Activated CD8-positive, alpha-beta memory T cell treated with anti-CD3 and anti-CD28 coated beads, Interleukin-2, amount 50 U/mL, for 48 hours (primary cell): Measurements from ENCODE around the gene NIPAL1.
A peak's percentile ranks its signal among the peaks of the same experiment; 100 is the strongest.
"Not testable (repeated sequence)": the region's sequence is repeated elsewhere in the genome, so short reads cannot be mapped to it uniquely, and the experiment has no call there.

Experiments
- DNase-seq: peaks from one replicate; pipeline ENCODE4 v3.0.0-alpha.2; 2020

NIPAL1 gene

DNA sequence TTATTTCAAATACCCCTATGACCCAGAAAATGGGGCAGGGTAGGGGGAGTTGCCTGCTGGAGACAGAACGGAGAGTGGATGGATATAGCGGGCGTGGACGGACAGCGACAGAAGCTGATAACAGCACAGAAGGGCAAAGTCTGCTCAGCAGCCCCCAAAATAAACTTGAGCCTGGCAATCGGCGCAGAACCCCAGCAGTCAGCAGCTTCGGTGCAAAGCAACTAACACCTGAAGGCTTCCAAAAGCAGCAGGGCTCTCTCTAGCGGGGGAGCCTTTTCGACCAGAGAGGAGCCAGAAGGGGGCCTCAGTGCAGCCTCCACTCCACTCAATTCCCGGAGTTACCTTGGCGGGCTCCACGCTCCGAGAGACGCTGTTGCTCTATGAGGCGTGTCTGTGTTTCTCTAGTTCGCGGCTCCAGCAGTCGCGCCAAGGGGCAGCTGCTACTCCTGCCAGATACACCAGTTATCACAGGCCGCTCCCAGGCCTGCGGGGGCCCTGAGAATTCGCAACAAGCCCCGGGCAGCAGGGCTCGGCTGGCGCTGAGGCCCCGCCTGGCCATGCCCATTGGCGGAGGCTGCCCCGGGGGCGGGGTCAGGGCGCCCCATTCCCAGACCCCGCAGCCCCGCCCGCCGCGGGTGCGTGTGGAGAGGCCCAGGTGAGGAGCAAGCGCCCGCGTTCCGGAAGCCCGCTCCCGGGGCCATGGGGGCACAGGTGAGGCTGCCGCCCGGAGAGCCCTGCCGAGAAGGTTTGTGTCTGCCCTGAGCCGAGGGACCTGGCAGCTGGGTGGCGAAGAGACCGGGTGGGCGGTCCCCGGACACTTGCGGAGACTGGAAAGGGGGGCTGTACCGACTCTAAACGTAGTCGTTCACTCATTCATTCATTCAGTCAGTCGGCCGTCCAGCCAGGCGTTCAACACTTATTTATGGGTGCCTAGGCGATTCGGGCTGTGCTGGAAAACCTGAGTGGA lies at the start of gene NIPAL1, which contains the start of gene CNGA1:
Gene NIPAL1, plus strand, starts transcription at position 632 of the 967 bp plus-strand sequence. Its CDS starts 68 bp downstream, at position 700.
Gene CNGA1, minus strand, starts transcription at position 541 of the 967 bp plus-strand sequence. CDS start 63,992 bp downstream, outside the sequence.
- DNase-seq = peak; percentile 85

DNA sequence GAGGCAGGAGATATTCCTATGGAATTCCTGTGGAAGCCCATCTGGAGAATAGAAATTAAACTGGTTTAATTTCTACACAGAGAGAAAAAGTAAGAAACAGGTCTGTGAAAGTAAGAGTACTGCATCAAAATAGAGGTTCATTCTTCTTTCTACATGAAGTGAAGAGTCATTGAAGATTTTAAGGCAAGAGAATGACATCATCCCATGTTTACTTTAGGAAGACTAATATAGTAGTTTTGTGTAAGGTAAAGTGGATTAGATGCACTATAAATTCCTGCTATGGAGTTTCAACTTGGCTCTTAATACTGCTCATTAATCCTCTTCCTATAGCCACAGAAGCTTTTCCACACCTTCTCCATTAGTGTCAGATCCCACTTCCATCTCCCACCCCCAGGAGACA lies 47.7 kb upstream of the NIPAL1 start:
- no peak for DNase-seq

DNA sequence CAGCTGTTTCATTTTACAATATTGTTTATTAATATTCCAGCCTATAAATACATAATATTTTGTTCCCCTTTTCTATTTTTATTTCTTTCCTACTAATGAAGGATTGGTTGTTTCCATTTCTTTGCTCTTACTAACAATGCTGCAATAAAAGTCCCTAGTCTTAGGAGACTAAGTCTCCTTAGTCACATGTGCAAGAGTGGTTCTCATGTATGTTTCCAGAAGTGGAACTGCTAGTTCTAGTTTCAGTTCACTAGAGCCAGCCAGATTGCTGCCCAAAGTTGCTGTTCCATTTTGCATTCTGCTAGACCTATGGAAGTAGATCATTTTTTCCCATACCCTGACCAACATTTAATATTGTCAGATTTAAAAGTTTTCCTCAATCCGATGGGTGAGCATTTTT lies 44.4 kb upstream of the NIPAL1 start:
- DNase-seq = no peak

DNA sequence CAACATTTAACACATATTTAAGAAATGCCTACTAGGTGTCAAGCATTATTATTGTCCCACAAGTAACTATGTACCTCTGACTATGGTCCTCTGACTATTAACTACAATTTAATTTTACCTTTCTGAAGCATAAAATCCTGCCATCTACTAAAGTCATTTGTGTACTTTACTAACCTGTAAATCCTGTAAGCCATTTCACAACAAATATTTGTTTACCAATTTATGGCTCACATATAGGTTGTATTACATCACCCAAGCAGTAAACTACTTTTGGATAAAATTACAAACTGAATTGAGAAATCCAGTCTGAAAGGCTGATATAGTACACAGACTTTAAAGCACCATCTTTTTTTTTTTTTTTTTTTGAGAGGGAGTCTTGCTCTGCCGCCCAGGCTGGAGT lies 43.9 kb upstream of the NIPAL1 start:
- DNase-seq = no peak

DNA sequence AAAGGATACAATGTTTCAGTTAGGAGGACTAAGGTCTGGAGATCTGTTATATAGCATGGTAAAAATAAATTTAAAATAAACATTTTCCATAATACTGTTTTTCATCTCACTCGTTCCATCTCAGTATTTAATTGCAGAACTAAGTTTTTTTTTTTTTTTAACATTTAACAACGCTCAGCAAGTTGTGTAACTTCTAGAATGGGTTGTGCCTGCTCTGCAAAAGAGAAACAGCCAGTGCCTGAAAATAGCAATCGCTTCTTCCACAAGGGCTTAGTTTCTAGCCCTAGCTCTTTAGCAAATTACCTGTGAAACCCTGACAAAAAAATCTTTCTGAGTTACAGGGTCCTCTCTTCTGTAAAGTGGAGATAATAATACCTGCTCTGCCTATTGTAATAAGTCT lies 42.0 kb upstream of the NIPAL1 start:
- no peak for DNase-seq

DNA sequence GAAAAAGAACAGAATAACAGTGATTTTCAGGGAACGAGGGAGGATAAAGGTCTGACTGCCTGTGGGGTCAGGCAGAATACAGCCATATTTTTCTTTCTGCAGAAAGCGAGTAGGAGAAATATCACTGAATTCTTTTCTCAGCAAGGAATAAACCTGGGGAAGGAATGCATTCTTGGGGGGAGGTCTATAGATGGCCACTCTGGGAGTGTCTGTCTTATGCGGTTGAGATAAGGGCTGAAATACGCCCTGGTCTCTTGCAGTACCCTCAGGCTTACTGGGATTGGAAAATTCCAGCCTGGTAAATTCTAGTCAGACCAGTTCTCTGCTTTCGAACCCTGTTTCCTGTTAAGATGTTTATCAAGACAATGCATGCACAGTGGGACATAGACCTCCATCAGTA lies 26.4 kb upstream of the NIPAL1 start:
- DNase-seq = no peak

DNA sequence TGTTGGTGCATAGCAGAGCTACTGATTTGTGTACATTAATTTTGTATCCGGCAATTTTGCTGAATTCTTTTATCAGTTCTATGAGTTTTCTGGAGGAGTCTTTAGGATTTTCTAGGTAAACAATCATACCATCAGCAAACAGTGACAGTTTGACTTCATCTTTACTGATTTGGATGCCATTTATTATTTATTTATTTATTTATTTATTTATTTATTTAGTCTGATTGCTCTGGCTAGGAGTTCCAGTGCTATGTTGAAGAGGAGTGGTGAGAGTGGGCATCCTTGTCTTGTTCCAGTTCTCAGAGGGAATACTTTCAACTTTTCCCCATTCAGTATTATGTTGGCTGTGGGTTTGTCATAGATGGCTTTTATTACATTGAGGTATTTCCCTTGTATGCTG lies 24.1 kb upstream of the NIPAL1 start:
- DNase-seq = not testable (repeated sequence)

DNA sequence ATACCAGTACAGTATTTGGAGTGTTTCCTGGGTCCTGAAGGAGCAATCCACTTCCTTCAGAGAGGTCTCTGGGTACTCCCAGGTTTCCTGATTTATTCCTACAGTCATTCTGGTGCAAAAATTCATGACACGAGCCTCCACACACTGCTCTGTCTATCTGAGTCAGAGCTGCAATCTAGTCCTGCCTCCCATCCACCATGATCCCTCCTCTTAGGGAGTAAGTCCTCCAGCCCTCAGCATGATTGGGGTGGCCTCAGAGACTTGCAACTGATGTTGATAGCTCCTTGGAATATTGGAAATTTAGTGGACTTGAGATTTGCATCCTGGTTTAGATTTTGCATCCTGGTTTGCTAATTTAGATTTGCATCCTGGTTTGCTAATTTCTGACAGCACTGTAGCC lies 20.6 kb upstream of the NIPAL1 start:
- no peak for DNase-seq

DNA sequence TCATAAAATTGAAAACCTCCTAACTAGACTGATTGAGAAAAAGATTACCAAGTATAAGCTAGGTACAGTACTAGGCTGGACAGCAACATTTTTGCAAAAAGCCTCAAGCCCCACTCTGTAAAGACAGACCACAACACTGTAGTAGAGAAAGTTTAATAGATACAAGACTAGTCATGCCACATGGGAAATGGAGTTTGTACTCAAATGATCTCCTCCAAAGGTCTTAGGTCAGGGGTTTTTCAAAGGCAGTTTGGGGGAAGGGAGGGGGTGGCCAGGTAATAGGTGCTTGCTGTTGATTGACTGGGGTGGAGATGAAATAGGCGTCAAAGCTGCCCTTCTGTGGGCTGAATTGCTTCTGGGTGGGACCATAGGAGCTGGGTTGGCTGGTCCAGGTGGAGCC lies 14.3 kb upstream of the NIPAL1 start:
- DNase-seq = no peak

DNA sequence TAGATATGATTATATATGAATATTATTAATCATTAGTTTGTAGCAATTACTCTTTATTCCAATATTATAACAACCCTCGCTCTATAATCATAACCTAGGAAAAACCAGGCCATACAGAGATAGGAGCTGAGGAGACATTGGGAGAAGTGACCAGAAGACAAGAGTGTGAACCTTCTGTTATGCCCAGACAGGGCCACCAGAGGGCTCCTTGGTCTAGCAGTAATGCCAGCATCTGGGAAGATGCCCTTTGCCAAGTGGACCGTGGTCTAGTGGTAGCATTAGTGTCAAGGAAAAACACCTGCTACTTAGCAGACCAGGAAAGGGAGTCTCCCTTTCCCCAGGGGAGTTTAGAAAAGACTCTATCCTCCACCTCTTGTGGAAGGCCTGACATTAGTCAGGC lies 13.0 kb upstream of the NIPAL1 start:
- peak; percentile 54 for DNase-seq

DNA sequence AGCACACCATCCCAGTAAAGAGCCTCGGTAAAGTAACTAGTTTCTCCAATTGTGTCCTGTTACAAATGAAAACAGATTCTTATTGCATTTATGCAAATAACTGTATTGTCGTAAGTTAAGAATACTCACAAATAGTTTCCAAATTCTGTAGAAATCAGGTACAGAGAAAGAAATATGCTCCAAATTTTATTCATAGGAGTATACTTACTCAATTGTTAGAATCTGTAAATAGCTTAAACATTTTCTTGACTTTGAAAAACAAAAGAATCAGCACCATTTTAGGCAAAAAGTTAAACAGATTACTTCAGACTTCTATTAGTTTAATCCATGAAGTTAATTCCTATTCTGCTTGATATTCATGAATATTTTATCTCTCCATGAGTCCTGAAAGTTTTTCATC lies 10.8 kb upstream of the NIPAL1 start:
- DNase-seq = no peak

DNA sequence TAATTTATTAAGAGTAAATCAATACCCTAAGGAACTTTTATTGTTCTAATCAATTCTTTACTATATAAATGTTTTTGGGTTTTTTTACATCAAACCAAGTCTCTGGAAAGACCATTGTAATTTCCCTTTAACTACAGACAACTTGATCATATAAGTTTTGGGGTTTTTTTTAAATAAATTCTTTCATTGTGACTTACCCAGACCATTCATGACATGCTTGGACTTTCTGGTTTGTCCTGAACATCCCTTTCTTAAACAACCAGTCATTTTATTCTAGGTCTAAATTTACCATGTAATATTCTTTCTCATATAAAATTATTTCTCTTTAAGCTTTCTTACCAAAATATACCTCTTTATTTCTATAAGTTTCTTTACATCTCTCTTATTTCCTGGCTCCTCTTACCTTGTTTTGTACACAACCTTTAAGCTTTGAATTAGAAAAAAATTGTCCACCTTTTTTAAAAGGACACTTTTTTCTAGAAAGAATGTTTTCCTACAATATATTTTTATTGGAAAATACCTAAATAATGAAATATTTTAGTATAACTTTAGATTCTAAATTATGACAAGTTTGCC lies 8.5 kb upstream of the NIPAL1 start:
- no peak for DNase-seq

DNA sequence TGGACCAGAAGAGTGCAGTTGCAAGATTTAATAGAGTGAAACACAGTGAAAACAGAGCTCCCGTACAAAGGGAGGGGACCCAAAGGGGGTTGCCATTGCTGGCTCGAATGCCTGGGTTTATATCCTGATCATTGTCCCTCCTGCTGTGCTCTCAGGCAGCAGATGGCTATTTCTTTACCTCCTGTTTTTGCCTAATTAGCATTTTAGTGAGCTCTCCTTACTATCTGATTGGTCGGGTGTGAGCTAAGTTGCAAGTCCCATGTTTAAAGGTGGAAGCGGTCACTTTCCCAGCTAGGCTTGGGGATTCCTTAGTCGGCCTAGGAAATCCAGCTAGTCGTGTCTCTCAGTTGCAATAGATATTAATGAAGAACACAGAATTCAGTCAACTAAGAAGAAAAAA lies 5.7 kb upstream of the NIPAL1 start:
- DNase-seq = not testable (repeated sequence)

DNA sequence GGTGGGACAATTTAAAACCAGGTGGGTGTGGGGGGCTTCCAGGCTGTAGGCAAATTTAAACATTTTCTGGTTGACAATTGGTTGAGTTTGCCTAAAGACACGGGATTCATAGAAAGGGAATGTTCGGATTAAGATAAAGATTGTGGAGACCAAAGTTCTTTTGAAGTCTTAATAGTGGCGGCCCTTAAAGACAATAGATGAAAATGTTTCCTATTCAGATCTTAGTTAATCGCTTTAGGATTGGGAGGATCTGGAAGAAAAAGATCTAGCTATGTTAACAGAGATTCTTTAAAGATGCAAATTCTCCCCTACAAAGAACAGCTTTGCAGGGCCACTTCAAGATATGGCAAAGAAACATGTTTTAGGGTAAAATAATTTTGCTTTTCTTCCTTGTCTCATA lies 4.8 kb upstream of the NIPAL1 start:
- DNase-seq = no peak

DNA sequence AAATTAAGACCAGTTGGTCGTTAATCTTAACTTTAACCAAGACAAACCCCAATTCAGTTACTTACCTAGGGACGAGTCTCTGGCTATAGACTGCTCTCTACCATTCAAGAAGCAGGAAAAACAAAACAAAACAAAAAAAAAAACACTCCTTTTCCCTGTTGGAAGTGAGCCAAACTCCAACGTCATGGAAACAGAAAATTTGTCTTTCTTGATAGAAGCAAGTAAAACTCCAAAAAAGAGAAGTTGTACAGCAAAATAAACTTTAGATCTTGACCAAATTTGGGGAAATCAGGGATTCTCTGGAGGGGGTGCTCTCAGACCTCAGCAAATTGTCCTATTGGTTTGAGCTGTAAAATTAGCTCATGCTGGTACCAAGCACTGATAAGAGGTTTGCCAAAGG lies 3.7 kb upstream of the NIPAL1 start:
- no peak for DNase-seq

DNA sequence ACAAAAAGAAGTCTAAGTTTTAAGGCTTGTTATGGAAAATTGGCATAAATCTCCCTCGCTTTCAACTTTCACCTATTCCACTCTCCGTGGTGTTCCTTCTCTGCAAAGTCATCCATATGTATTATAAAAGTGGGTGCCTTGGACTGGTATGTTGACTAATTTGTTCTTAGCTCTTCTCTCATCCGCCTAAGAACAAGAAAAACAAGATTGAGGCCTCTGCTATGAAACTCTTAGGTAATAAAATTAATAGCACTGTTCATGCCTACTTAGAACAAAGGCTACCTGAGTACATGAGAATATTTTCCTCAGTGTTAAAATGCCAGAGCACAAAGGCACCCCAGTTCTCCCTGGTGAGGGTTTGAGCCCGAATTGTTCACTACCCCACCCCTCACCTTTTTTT lies 1.4 kb upstream of the NIPAL1 start:
- no peak for DNase-seq

DNA sequence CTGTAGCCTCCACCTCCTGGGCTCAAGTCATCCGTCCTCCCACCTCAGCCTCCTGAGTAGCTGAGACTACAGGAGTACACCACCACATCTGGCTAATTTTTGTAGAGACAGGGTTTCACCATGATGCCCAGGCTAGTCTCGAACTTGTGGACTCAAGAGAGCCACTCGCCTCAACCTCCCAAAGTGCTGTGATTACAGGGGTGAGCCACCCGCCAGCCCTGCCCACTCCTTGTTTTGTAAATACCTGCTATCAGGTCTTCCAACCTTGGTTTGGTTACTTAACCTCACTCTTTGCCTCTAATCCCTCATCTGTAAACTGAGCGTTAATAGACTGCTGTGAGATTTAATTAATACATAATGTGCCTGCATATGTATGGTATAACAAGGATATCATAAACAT lies 894 bp upstream of the NIPAL1 start:
- no peak for DNase-seq

DNA sequence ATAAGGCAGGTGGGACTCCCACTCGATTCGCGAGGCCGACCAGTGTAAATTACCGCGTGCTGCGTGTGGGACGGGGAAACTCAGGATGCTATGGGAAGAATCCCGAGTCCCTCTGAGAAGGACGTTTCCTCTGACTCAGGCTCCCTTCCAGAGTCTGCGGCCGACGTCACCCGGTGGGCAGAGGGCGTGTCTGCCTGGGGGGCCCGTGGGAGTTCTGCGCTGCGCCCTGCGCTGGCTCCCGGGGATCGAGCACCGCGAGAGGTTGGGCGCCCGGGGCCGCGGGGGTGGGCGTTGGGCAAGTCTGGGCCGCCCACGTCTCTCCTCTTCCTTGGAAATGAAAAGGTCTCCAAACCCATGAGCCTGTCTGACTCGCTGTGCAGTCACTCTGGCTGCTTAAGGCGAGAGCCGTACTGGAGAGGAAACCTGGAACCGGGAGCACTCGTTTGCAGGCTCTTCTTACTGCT lies 568 bp downstream of the NIPAL1 start:
- peak; percentile 74 for DNase-seq

DNA sequence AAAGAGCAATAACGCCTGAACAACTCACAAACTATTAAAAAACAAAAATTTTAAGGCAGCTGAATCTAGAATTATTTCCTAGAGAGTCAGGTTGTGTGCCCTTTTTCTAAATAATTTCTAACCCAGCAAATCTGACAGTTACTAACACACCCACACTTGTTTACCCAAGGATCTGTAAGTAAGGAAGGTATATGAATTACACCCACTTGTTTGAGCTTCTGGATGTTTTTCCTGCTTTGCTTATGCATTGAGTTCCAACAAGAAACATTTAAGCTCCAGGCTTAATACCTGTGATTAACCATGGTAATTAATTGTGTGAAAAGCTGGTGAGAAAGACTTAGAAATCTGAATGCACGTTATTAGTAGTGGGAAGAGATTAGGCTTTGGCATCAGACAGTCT lies 1.5 kb downstream of the NIPAL1 start:
- no peak for DNase-seq

DNA sequence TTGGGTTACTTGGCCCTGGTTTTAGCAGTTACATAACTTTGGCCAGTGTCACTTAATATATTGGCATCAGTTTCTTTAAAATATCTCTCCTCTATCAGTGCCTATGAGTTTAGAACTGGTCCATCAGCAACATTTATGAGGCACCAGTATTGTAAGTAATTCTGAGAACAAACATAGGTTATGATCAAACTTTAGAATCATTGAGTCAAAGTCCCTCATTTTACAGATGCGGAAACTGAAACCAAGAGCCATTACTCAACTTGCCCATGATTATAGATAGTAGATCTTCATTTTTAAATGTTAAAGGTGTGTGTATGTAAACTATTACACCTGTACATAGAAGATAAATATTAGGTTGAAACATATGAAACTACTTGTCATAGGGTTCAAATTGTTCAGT lies 4.5 kb downstream of the NIPAL1 start:
- DNase-seq = no peak

DNA sequence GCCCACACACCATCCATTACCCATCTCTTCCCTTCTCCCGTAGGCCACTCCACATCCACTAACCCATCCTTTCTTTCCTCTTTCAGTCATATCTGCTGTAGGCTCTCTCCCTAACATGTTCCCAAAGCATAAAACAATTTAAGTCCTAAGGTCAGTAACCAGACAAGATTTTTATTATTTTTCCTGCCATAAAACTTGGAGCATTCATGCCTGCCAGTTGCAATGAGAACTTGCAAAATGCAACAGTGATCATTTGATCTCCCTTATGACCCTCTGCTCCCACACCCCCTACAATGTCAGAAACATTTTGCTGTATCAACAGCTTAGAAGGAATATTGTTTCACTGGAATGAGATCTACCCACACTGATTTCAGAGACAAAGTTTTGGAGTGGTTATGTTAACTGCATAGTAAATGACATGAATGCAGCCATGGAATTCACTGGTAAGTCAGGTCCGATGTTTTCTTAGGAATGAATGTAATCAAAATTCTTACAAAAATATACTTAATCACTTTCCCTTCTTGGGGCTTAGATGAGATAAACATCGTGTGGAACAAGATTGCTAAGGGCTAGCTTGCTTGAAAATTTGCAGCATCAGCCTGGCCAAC lies 5.7 kb downstream of the NIPAL1 start:
- no peak for DNase-seq

DNA sequence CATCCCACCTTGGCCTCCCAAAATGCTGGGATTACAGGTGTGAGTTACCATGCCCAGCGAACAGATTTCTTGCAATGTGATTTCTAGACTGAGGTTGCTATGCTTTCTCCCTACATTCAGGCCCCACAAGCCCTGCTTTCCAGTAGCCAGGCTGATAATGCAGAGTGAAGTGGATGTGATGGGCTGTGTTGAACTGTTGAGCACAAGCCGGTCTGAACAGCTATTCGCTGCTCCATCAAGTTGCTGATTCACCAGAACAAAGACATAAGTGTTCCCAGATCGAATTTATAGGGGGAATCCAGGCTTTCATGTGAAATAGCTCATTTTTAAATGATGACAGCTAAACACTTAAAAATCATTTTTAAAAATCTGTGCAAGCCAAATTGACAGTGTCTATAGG lies 8.0 kb downstream of the NIPAL1 start:
- DNase-seq = no peak

DNA sequence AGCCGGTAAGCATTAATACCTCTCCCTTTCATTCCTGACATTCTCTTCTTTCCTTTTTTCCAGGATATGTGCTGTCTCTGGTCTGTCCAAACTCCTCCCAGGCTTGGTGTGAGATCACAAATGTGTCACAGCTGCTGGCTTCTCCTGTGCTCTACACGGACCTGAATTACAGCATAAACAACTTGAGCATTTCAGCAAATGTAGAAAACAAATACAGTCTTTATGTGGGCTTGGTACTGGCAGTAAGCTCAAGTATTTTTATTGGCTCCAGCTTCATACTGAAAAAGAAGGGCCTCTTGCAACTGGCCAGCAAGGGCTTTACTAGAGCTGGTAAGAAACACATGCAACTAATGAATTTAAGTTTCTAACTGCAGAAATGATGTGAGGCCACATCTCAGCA lies 8.4 kb downstream of the NIPAL1 start:
- no peak for DNase-seq

DNA sequence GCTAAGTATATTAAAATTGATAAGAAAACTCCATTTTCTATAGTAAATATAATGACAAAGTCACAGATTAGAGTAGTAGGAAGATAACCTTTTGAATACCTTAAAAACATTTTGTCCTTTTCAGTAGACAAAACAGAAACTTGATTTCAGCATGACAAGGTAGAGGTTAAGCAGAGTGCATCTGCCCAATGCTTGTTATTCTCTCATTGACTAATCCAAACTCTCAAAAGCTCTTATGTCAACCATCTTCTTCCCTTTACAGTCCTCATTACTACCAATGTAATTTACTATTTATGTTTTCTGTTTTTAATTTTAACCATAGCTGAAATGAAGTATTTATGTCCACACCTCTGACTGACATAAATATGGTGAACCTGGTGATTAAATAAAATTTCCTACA lies 11.1 kb downstream of the NIPAL1 start:
- DNase-seq = no peak
